A549 (cell line): Measurements from ENCODE around the gene NOD2. TPM values are rescaled to one million over a fixed set of nuclear protein-coding genes. Genes with fewer than 3 reads are reported as not detected.

Source experiments
- ATAC-seq, 2 experiments: fragments of 200-7000 bp in 1 of 2; fragments of >200 bp in 1 of 2; cut with Nextera tagmentation in 1 of 2; cut with Tn5 transposase in 1 of 2; 3 replicates each; pipeline versions ENCODE4 v1.8.0 to v1.9.1; 2018 to 2020; ENCODE audit warnings: mild to moderate bottlenecking in 1 of 2, moderate library complexity in 1 of 2
- CTCF ChIA-PET: fragments of 300-600 bp; sonication (Branson Sonifier 250); formaldehyde crosslinking; extraction: SDS; loops from one replicate; lab custom pipeline; 2021; ENCODE audit warnings: antibody characterized with exemption, inconsistent platforms; lab: Yijun Ruan, JAX
- POLR2A ChIA-PET: fragments of 350-600 bp; formaldehyde crosslinking; extraction: SDS; loops from one replicate; lab custom pipeline; 2021; ENCODE audit warnings: antibody characterized with exemption, inconsistent platforms; lab: Yijun Ruan, JAX
- DNase-seq, 2 experiments: peaks; one replicate each; pipeline versions ENCODE4 v3.0.0 to v3.0.0-alpha.2; 2011 to 2016; ENCODE audit warnings: low read depth in 1 of 2, low spot score in 1 of 2
- FAIRE-seq: peaks from 2 replicates; lab custom pipeline; 2011; peaks lifted over from hg19 to GRCh38; lab: Jason Lieb, UNC
- H3K27ac ChIP-seq, 2 experiments: fragments of >200 bp; sonication (Bioruptor Twin); formaldehyde crosslinking; 3 replicates each; pipeline ENCODE4 v1.5.1; 2016 to 2017
- H3K4me1 ChIP-seq: fragments of >200 bp; sonication (Bioruptor Twin); formaldehyde crosslinking; 3 replicates; pipeline ENCODE4 v1.6.1; 2016
- H3K4me2 ChIP-seq: fragments of >200 bp; sonication (Bioruptor Twin); formaldehyde crosslinking; 3 replicates; pipeline ENCODE4 v1.6.1; 2016
- H3K4me3 ChIP-seq: fragments of >200 bp; sonication (Bioruptor Twin); formaldehyde crosslinking; 3 replicates; pipeline ENCODE4 v1.5.1; 2016
- H3K9me3 ChIP-seq: fragments of >200 bp; sonication (Bioruptor Twin); formaldehyde crosslinking; 3 replicates; pipeline ENCODE4 v1.6.1; 2016
- CBX8 ChIP-seq: fragments of 200-600 bp; sonication (generic); IDR thresholded peaks from 2 replicates; pipeline ENCODE4 v1.6.1; 2016
- CHD4 ChIP-seq: fragments of 200-600 bp; sonication (generic); IDR thresholded peaks from 2 replicates; pipeline ENCODE4 v1.6.1; 2016; ENCODE audit warnings: antibody characterized with exemption, mild to moderate bottlenecking, borderline replicate concordance
- EHF ChIP-seq: fragments of 250-450 bp; sonication (Bioruptor Pico); IDR thresholded peaks from 2 replicates; pipeline ENCODE4 v1.5.0; 2020; ENCODE audit warnings: mild to moderate bottlenecking
- EHMT2 ChIP-seq: fragments of 200-600 bp; sonication (generic); IDR thresholded peaks from 2 replicates; pipeline ENCODE4 v1.6.1; 2016; ENCODE audit warnings: antibody characterized with exemption, low read depth, mild to moderate bottlenecking, moderate library complexity
- ELK1 ChIP-seq: fragments of 150-350 bp; IDR thresholded peaks from 2 replicates; pipeline ENCODE4 v1.6.1; 2014; ENCODE audit warnings: low read depth, mild to moderate bottlenecking, low read length
- EP300 ChIP-seq, 2 experiments: fragments of >200 bp; sonication (Bioruptor Twin); formaldehyde crosslinking; IDR thresholded peaks; 2 replicates in 1 of 2; 3 replicates in 1 of 2; pipeline ENCODE4 v1.6.1; 2016 to 2017
- FOSL2 ChIP-seq, 2 experiments: fragments of 450-650 bp in 1 of 2; fragments of >200 bp in 1 of 2; sonication (Bioruptor Twin) in 1 of 2; formaldehyde crosslinking; IDR thresholded peaks; 2 replicates each; pipeline versions ENCODE4 v1.5.0 to v1.6.1; 2016 to 2020; ENCODE audit warnings: mild to moderate bottlenecking in 1 of 2, moderate library complexity in 1 of 2
- FOXS1 ChIP-seq: fragments of 250-450 bp; sonication (Bioruptor Pico); IDR thresholded peaks from 2 replicates; pipeline ENCODE4 v1.5.0; 2020; ENCODE audit warnings: mild to moderate bottlenecking, moderate library complexity
- HDAC2 ChIP-seq: fragments of 200-600 bp; sonication (generic); IDR thresholded peaks from 2 replicates; pipeline ENCODE4 v1.6.1; 2016
- HES2 ChIP-seq: fragments of >200 bp; sonication (Bioruptor Twin); formaldehyde crosslinking; IDR thresholded peaks from 2 replicates; pipeline ENCODE4 v1.6.1; 2016
- HEYL ChIP-seq: fragments of 250-450 bp; sonication (Bioruptor Pico); IDR thresholded peaks from 2 replicates; pipeline ENCODE4 v1.8.0; 2021; ENCODE audit warnings: mild to moderate bottlenecking, moderate library complexity
- HMGXB4 ChIP-seq: fragments of 250-450 bp; sonication (Bioruptor Pico); IDR thresholded peaks from 2 replicates; pipeline ENCODE4 v1.5.0; 2021; ENCODE audit warnings: mild to moderate bottlenecking, moderate library complexity, borderline replicate concordance
- HOXA7 ChIP-seq: fragments of 250-450 bp; sonication (Bioruptor Pico); IDR thresholded peaks from 2 replicates; pipeline ENCODE4 v1.5.0; 2020; ENCODE audit warnings: mild to moderate bottlenecking, moderate library complexity
- HOXB13 ChIP-seq: fragments of 250-450 bp; sonication (Bioruptor Pico); IDR thresholded peaks from 2 replicates; pipeline ENCODE4 v1.5.0; 2020; ENCODE audit warnings: low read depth, mild to moderate bottlenecking, moderate library complexity
- KDM5A ChIP-seq: fragments of 200-600 bp; sonication (generic); IDR thresholded peaks from 2 replicates; pipeline ENCODE4 v1.6.1; 2016; ENCODE audit warnings: antibody characterized with exemption, mild to moderate bottlenecking
- MAZ ChIP-seq: fragments of 150-350 bp; IDR thresholded peaks from 2 replicates; pipeline ENCODE4 v1.6.1; 2014; ENCODE audit warnings: antibody characterized with exemption, low read depth, low read length, borderline replicate concordance
- MYC ChIP-seq: IDR thresholded peaks from 2 replicates; pipeline ENCODE4 v1.6.1; 2012; ENCODE audit warnings: mild to moderate bottlenecking, inconsistent platforms, low read length, improper control_type of control experiment, borderline replicate concordance
- NFE2L2 ChIP-seq: fragments of 150-350 bp; conservative IDR thresholded peaks from 2 replicates; pipeline ENCODE4 v1.6.1; 2014; ENCODE audit warnings: low read length
- PHF8 ChIP-seq: fragments of 200-600 bp; sonication (generic); IDR thresholded peaks from 2 replicates; pipeline ENCODE4 v1.6.1; 2016; ENCODE audit warnings: low read depth, mild to moderate bottlenecking, antibody characterized with exemption, moderate library complexity, borderline replicate concordance
- POLR2AphosphoS2 ChIP-seq: conservative IDR thresholded peaks from 2 replicates; pipeline ENCODE4 v1.6.1; 2012; ENCODE audit warnings: low read length, improper control_type of control experiment, inconsistent platforms
- RCOR1 ChIP-seq: fragments of 150-350 bp; IDR thresholded peaks from 2 replicates; pipeline ENCODE4 v1.6.1; 2014; ENCODE audit warnings: antibody characterized with exemption, low read length, low read depth
- REST ChIP-seq: fragments of 200-600 bp; sonication (generic); IDR thresholded peaks from 2 replicates; pipeline ENCODE4 v1.6.1; 2016; ENCODE audit warnings: antibody characterized with exemption, mild to moderate bottlenecking, moderate library complexity
- RNF2 ChIP-seq: fragments of 200-600 bp; sonication (generic); IDR thresholded peaks from 2 replicates; pipeline ENCODE4 v1.6.1; 2016; ENCODE audit warnings: low read depth, mild to moderate bottlenecking, antibody characterized with exemption, moderate library complexity, borderline replicate concordance
- SREBF2 ChIP-seq: fragments of 450-650 bp; IDR thresholded peaks from 2 replicates; pipeline ENCODE4 v1.6.1; 2014; ENCODE audit warnings: mild to moderate bottlenecking, moderate library complexity
- TFCP2L1 ChIP-seq: fragments of 250-450 bp; sonication (Bioruptor Pico); IDR thresholded peaks from 2 replicates; pipeline ENCODE4 v1.5.0; 2021; ENCODE audit warnings: mild to moderate bottlenecking
- WGBS: methylation state at CpG from one replicate; pipeline ENCODE4 v1.1.6; 2017; ENCODE audit errors: missing lambda C conversion rate; 5-methylcytosine and 5-hydroxymethylcytosine counted together
- polyA plus RNA-seq, 4 experiments: library from polyadenylated mRNA; depleted of rRNA in 3 of 4; stranded (reverse); fragments of >200 nt; fragmentation: RNase III in 1 of 4; extraction: RNeasy Plus Mini Kit Qiagen cat#74134 plus additional on column Dnase treatment in 1 of 4; gene quantifications; 2 replicates in 3 of 4; 3 replicates in 1 of 4; pipeline ENCODE4 v1.2.3, GENCODE V29; 2011 to 2017

NOD2 gene
- polyA plus RNA-seq, 2 of the 4 experiments (the other 2 are of a cell fraction), result not detected

- TF ChIP-seq SREBF2 (no peak), EHMT2 (no peak), HDAC2 (no peak), FOXS1 (CRISPR knock-in tag) (no peak), HES2 (no peak), KDM5A (no peak), MAZ (no peak), REST (no peak), ELK1 (no peak), POLR2AphosphoS2 (no peak), MYC (no peak), CHD4 (no peak), RNF2 (no peak), NFE2L2 (no peak), CBX8 (no peak), HOXB13 (CRISPR knock-in tag) (no peak), HEYL (no peak)
- CTCF ChIA-PET, result interaction anchor here (0.8 to 3.0 kb wide), 3 partner anchors 9 to 15 kb away, joined by 4 to 32 read pairs (median 5); no protein-coding TSS in a partner anchor
- Histone ChIP-seq H3K4me3 (no peak overlapping the region), H3K9me3 (no peaks in the 10 kb centered on the region), H3K27ac (no peak overlapping the region), H3K4me1 (no peaks in the 10 kb centered on the region), H3K4me2 (no peak overlapping the region)
- DNase-seq (no peak), ATAC-seq (no peak), FAIRE-seq (no peak)
- 49% methylated on average over 14 of the region's 14 CpGs for WGBS
- POLR2A ChIA-PET, result no interaction called here
Observed at GRCh38 chr16:50652836-50653425, 40.5 kb upstream of the NOD2 start.

- ChIA-PET CTCF (interaction anchor here (0.8 to 3.0 kb wide), 3 partner anchors 8 to 16 kb away, joined by 3 to 32 read pairs (median 4); no protein-coding TSS in a partner anchor), POLR2A (no interaction called here)
- Histone ChIP-seq H3K4me1 (no peaks in the 10 kb centered on the region), H3K9me3 (no peaks in the 10 kb centered on the region), H3K4me2 (no peak overlapping the region), H3K27ac (no peak overlapping the region), H3K4me3 (no peak overlapping the region)
- ATAC-seq (no peak), FAIRE-seq (no peak), DNase-seq (no peak)
- TF ChIP-seq PHF8 (no peak), EHF (CRISPR knock-in tag) (no peak), HMGXB4 (CRISPR knock-in tag) (no peak), HOXA7 (CRISPR knock-in tag) (no peak), FOSL2 (IDR thresholded peaks at IDR 0.05) (no peak), FOSL2 (CRISPR knock-in tag; IDR thresholded peaks at IDR 0.05) (no peak), EP300 (IDR thresholded peaks at IDR 0.05) (no peak), MAZ (no peak), ELK1 (no peak), TFCP2L1 (CRISPR knock-in tag) (no peak), RCOR1 (no peak)
- 55% methylated on average over 11 of the region's 11 CpGs for WGBS
Observed at GRCh38 chr16:50653633-50654519, 39.5 kb upstream of the NOD2 start.
